HuH-7 (cell line): ENCODE results near the gene PANX3.

Experiments
- DNase-seq: peaks from one replicate; pipeline ENCODE4 v3.0.0; 2011; ENCODE audit warnings: low spot score

Gene PANX3

GRCh38 chr11:124658501-124658900, 47.3 kb downstream of the PANX3 start:
- DNase-seq, result no peak

GRCh38 chr11:124658986-124659385, 47.8 kb downstream of the PANX3 start:
- DNase-seq, result no peak

GRCh38 chr11:124661553-124661952, 50.3 kb downstream of the PANX3 start:
- no peak for DNase-seq

GRCh38 chr11:124662106-124662505, 50.9 kb downstream of the PANX3 start:
- DNase-seq, result no peak

GRCh38 chr11:124663861-124664260, 52.6 kb downstream of the PANX3 start:
- no peak for DNase-seq

GRCh38 chr11:124667601-124668000, 56.4 kb downstream of the PANX3 start:
- no peak for DNase-seq

GRCh38 chr11:124669193-124669592, 58.0 kb downstream of the PANX3 start:
- peak; percentile 64 for DNase-seq
